Panc1 (cell line): ENCODE results near the gene ATE1. TPM values are rescaled to one million over a fixed set of nuclear protein-coding genes. Genes with fewer than 3 reads are reported as not detected.

Experiments used
- ATAC-seq: fragments of 200-7000 bp; cut with Tn5 transposase; 2 replicates; pipeline ENCODE4 v1.9.1; 2020; ENCODE audit warnings: mild to moderate bottlenecking, moderate library complexity
- BruUV-seq: library from RNA; stranded (reverse); fragments of 400-500 nt; replicated peaks from 2 replicates; lab custom pipeline; 2021; lab: Mats Ljungman, UMichigan
- CTCF ChIA-PET: fragments of 300-600 bp; sonication (Branson Sonifier 250); formaldehyde crosslinking; loops from one replicate; lab custom pipeline; 2022; ENCODE audit warnings: antibody characterized with exemption; lab: Charles Lee
- POLR2A ChIA-PET: fragments of 300-600 bp; sonication (Branson Sonifier 250); formaldehyde crosslinking; loops from one replicate; lab custom pipeline; 2022; ENCODE audit warnings: antibody characterized with exemption; lab: Charles Lee
- DNase-seq: peaks from one replicate; pipeline ENCODE4 v3.0.0-alpha.2; 2010; ENCODE audit warnings: low read depth, low spot score
- H3K27ac ChIP-seq: 2 replicates; pipeline ENCODE4 v1.5.1; 2011; ENCODE audit warnings: mild to moderate bottlenecking, low read length, inconsistent platforms
- H3K27me3 ChIP-seq: fragments of 200-500 bp; sonication (Bioruptor generic); 2 replicates; pipeline ENCODE4 v1.6.0; 2014; ENCODE audit warnings: low read length, inconsistent platforms; ENCODE audit not compliant: control insufficient read depth, insufficient read depth
- H3K36me3 ChIP-seq: fragments of 200-500 bp; sonication (Bioruptor generic); 2 replicates; pipeline ENCODE4 v1.5.1; 2014; ENCODE audit warnings: inconsistent platforms, mild to moderate bottlenecking, low read length, moderate library complexity; ENCODE audit not compliant: control insufficient read depth, insufficient read depth
- H3K4me1 ChIP-seq: 2 replicates; pipeline ENCODE4 v1.5.1; 2011; ENCODE audit warnings: inconsistent platforms, mild to moderate bottlenecking, low read length, moderate library complexity; ENCODE audit not compliant: control insufficient read depth, insufficient read depth
- H3K4me3 ChIP-seq, 2 experiments: 2 replicates each; pipeline ENCODE4 v1.5.1; 2011 to 2012; ENCODE audit warnings: low read depth in 2 of 2, low read length in 2 of 2, mild to moderate bottlenecking in 2 of 2, inconsistent platforms in 1 of 2, moderate library complexity in 1 of 2
- H3K9me3 ChIP-seq: fragments of 200-500 bp; sonication (Bioruptor generic); 2 replicates; pipeline ENCODE4 v1.5.1; 2014; ENCODE audit warnings: low read depth, mild to moderate bottlenecking, inconsistent platforms, low read length, moderate library complexity; ENCODE audit not compliant: control insufficient read depth, insufficient read depth
- CTCF ChIP-seq: fragments of 450-650 bp; IDR thresholded peaks from 2 replicates; pipeline ENCODE4 v1.5.1; 2017; ENCODE audit warnings: mild to moderate bottlenecking
- POLR2AphosphoS5 ChIP-seq: IDR thresholded peaks from 2 replicates; pipeline ENCODE4 v1.6.1; 2012; ENCODE audit warnings: mild to moderate bottlenecking, low read depth, low read length, moderate library complexity
- REST ChIP-seq, 2 experiments: IDR thresholded peaks; 2 replicates each; pipeline ENCODE4 v1.6.1; 2011 to 2012; ENCODE audit warnings: low read depth in 2 of 2, control low read depth in 1 of 2, low read length in 1 of 2, mild to moderate bottlenecking in 1 of 2, moderate library complexity in 1 of 2; ENCODE audit not compliant: insufficient read depth in 1 of 2
- SIN3A ChIP-seq: IDR thresholded peaks from 2 replicates; pipeline ENCODE4 v1.6.1; 2012; ENCODE audit warnings: low read depth, mild to moderate bottlenecking, low read length, moderate library complexity, borderline replicate concordance; ENCODE audit not compliant: insufficient read depth
- TCF7L2 ChIP-seq: IDR thresholded peaks from 2 replicates; pipeline ENCODE4 v1.6.1; 2011; ENCODE audit warnings: mild to moderate bottlenecking, low read depth, low read length, inconsistent platforms
- in situ Hi-C: cut with HindIII; loops from 2 replicates; pipeline ENCODE4 v1.10.0; 2016; ENCODE audit warnings: low sequenced_read_pairs, low pct_unique_long_range_greater_than_20kb
- intact Hi-C: fragments of 100-400 bp; cut with micrococcal nuclease; formaldehyde crosslinking; loops from one replicate; pipeline ENCODE4 v1.10.0; 2022; ENCODE audit not compliant: unreplicated experiment
- total RNA-seq: library from RNA; stranded (reverse); gene quantifications from one replicate; pipeline ENCODE4 v1.2.1, GENCODE V29; 2021; ENCODE audit not compliant: unreplicated experiment

Gene ATE1
- total RNA-seq, 1 experiment from 2014 or later, result 45.5 TPM

DNA sequence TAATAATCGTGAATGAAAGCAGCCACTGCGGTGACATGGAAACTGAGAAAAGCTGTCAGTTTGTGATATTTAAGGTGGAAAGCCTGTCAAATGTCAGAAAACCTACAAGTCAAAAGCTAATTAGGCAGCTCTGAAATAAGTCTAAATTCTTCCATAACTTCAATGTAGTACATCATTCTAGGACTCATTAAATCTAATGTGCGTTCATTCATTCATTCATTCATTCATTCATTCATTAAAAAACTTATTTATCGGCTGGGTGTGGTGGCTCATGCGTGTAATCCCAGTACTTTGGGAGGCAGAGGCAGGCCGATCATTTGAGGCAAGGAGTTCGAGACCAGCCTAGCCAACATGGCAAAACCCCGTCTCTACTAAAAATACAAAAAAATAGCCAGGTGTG lies 79.7 kb downstream of the ATE1 start:
- TF ChIP-seq REST (IDR thresholded peaks at IDR 0.05; ENCODE audit: insufficient read depth in 1 of 2, low read depth in 2 of 2, low read length in 1 of 2) (no peak), TCF7L2 (no peak), SIN3A (no peak), CTCF (no peak), POLR2AphosphoS5 (no peak)
- intact Hi-C loops (no loop called here), in situ Hi-C loops (no loop called here)
- no peak overlapping the region for H3K27ac ChIP-seq
- H3K4me3 ChIP-seq, result no peak overlapping the region
- H3K27me3 ChIP-seq, result no peaks in the 10 kb centered on the region
- H3K36me3 ChIP-seq, result no peaks in the 10 kb centered on the region
- no peak for ATAC-seq
- ChIA-PET POLR2A (interaction anchor here (0.6 kb wide), 1 partner anchor 10 kb away, joined by 3 read pairs; no protein-coding TSS in a partner anchor), CTCF (no interaction called here)
- no TSS peak for BruUV-seq
- H3K9me3 ChIP-seq, result no peaks in the 10 kb centered on the region
- no peak for DNase-seq
- no peaks in the 10 kb centered on the region for H3K4me1 ChIP-seq

GRCh38 chr10:121846555-121846954 lies 81.3 kb downstream of the ATE1 start:
- TF ChIP-seq SIN3A (no peak), REST (IDR thresholded peaks at IDR 0.05; ENCODE audit: insufficient read depth in 1 of 2, low read depth in 2 of 2, low read length in 1 of 2) (no peak), TCF7L2 (no peak), POLR2AphosphoS5 (no peak), CTCF (no peak)
- Histone ChIP-seq H3K27me3 (no peaks in the 10 kb centered on the region), H3K4me3 (no peak overlapping the region), H3K36me3 (no peaks in the 10 kb centered on the region), H3K9me3 (no peaks in the 10 kb centered on the region), H3K4me1 (no peaks in the 10 kb centered on the region), H3K27ac (no peak overlapping the region)
- ChIA-PET POLR2A (no interaction called here), CTCF (no interaction called here)
- ATAC-seq, result no peak
- DNase-seq, result no peak
- intact Hi-C loops, result no loop called here
- BruUV-seq, result no TSS peak
- in situ Hi-C loops, result no loop called here
